ENCODE results near the gene ALKBH5. TPM values are rescaled to one million over a fixed set of nuclear protein-coding genes. Genes with fewer than 3 reads are reported as not detected.

The ALKBH5 gene
- total and polyA plus RNA-seq, 9 of the 15 experiments (the other 6 are each of a cell fraction or from before 2014, with no cell fraction given) = 11.4 to 70.0 (median 47.4) TPM

DNA sequence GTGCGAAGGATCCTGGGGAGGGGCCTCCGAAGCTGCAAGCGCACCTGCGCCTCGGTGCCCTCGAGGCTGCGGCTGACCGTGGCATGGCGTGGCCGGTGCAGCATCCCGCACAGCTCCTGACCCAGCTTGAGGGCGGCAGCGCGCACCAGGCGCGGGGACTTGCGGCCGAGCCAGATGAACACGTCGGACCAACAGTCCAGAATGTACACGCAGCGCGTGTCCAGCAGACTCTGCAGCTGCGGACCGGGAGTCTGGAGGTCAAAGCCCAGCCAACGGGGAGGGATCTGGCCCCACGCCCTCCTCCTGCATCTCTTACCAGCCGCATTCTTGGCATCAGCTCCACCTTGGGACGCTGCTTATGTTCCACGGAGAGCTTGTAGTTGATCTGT, 64.0 kb downstream of the ALKBH5 start:
- H3K79me2 ChIP-seq (ENCODE audit: control insufficient read depth, insufficient read depth, low read length) = no peaks in the 10 kb centered on the region
- DNase-seq (ENCODE audit: extremely low read depth in 1 of 4, low spot score in 3 of 4) (no peak), ATAC-seq (no peak), FAIRE-seq (no peak)
- in situ Hi-C loops (cut with MboI) (no loop called here), intact Hi-C loops (cut with micrococcal nuclease) (loop anchor here (5.0 kb wide), 1 partner anchor 70 kb away; the partner anchor contains the start of gene SMCR8)
- no TSS peak for BruUV-seq (replicated peaks)
- no peak overlapping the region for H3K27ac ChIP-seq (ENCODE audit: extremely low read depth, low read depth, low read length)
- ChIA-PET CTCF (ENCODE audit: low intra/inter-chr PET ratio) (no interaction called here), POLR2A (interaction anchor here (0.6 to 0.9 kb wide), 4 partner anchors 10 to 95 kb away, joined by 3 to 5 read pairs (median 4); no protein-coding TSS in a partner anchor)
- 79% methylated on average over 10 of the region's 30 CpGs for WGBS (ENCODE audit: insufficient coverage, low coverage, missing lambda C conversion rate)
- H2AFZ ChIP-seq (ENCODE audit: low read depth, low read length) = no peak overlapping the region
- no peak overlapping the region for H3K4me2 ChIP-seq (ENCODE audit: insufficient read depth, low read length)
- H3K27me3 ChIP-seq (ENCODE audit: control insufficient read depth in 2 of 2, insufficient read depth in 2 of 2, low read length in 2 of 2) = no peaks in the 10 kb centered on the region
- no peaks in the 10 kb centered on the region for H3K9me3 ChIP-seq (replicated peaks; ENCODE audit: control insufficient read depth, insufficient read depth, low read depth, low read length)
- H4K20me1 ChIP-seq (replicated peaks; ENCODE audit: control insufficient read depth, insufficient read depth, low read length) = peaks cover 3% of the 10 kb centered on the region; the same call in 1 of the 2 replicates
- H3K4me1 ChIP-seq (replicated peaks in 1 of 2; ENCODE audit: control insufficient read depth in 2 of 2, insufficient read depth in 2 of 2, low read length in 2 of 2) = peaks cover 3 to 28% of the 10 kb centered on the region in 2 experiments; a peak in 4 of 5 replicates
- peak overlapping the region in 1 of 2 experiments; percentile 32; a peak in 1 of 4 replicates for H3K9ac ChIP-seq (ENCODE audit: insufficient read depth in 1 of 2, low read depth in 2 of 2, low read length in 2 of 2)
- TF ChIP-seq ZBED1 (IDR thresholded peaks at IDR 0.05) (no peak), POLR2G (IDR thresholded peaks at IDR 0.05; ENCODE audit: low read depth, low read length) (peak; percentile 41), MECOM (CRISPR knock-in tag; IDR thresholded peaks at IDR 0.05) (no peak), PCBP2 (IDR thresholded peaks at IDR 0.05; ENCODE audit: low read depth, low read length, poor library complexity, severe bottlenecking) (no peak), KLF10 (CRISPR knock-in tag; IDR thresholded peaks at IDR 0.05) (no peak), TRIM24 (IDR thresholded peaks at IDR 0.05) (no peak)
- TF ChIP-seq, protein P1, sequence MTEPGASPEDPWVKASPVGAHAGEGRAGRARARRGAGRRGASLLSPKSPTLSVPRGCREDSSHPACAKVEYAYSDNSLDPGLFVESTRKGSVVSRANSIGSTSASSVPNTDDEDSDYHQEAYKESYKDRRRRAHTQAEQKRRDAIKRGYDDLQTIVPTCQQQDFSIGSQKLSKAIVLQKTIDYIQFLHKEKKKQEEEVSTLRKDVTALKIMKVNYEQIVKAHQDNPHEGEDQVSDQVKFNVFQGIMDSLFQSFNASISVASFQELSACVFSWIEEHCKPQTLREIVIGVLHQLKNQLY (CRISPR knock-in tag; conservative IDR thresholded peaks at IDR 0.05) = no peak
- TF ChIP-seq, protein P2, sequence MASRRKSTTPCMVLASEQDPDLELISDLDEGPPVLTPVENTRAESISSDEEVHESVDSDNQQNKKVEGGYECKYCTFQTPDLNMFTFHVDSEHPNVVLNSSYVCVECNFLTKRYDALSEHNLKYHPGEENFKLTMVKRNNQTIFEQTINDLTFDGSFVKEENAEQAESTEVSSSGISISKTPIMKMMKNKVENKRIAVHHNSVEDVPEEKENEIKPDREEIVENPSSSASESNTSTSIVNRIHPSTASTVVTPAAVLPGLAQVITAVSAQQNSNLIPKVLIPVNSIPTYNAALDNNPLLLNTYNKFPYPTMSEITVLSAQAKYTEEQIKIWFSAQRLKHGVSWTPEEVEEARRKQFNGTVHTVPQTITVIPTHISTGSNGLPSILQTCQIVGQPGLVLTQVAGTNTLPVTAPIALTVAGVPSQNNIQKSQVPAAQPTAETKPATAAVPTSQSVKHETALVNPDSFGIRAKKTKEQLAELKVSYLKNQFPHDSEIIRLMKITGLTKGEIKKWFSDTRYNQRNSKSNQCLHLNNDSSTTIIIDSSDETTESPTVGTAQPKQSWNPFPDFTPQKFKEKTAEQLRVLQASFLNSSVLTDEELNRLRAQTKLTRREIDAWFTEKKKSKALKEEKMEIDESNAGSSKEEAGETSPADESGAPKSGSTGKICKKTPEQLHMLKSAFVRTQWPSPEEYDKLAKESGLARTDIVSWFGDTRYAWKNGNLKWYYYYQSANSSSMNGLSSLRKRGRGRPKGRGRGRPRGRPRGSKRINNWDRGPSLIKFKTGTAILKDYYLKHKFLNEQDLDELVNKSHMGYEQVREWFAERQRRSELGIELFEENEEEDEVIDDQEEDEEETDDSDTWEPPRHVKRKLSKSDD (conservative IDR thresholded peaks at IDR 0.05; ENCODE audit: low read length) = no peak
- H3K4me3 ChIP-seq = no peak overlapping the region
- H3K9me1 ChIP-seq (ENCODE audit: control insufficient read depth, insufficient read depth, low read length) = peaks cover 2% of the 10 kb centered on the region
- H3K36me3 ChIP-seq (ENCODE audit: control insufficient read depth, insufficient read depth, low read length) = peaks cover 61% of the 10 kb centered on the region; the same call in 2 of the 3 replicates
